GM12865 (cell line): ENCODE data around the gene SDC1.
"Not testable (repeated sequence)": the region's sequence is repeated elsewhere in the genome, so short reads cannot be mapped to it uniquely, and the experiment has no call there.

Experiments used
- DNase-seq: peaks from one replicate; pipeline ENCODE4 v3.0.0; 2010; ENCODE audit warnings: low read depth
- H3K4me3 ChIP-seq: 2 replicates; pipeline ENCODE4 v1.5.1; 2011; ENCODE audit warnings: mild to moderate bottlenecking, low read depth, low read length, control low read depth
- CTCF ChIP-seq: IDR thresholded peaks from 2 replicates; pipeline ENCODE4 v1.5.1; 2011; ENCODE audit warnings: low read length, control low read depth, low read depth, inconsistent platforms; ENCODE audit not compliant: insufficient read depth; ENCODE audit errors: missing control alignments

SDC1 gene

GRCh38 chr2:20235655-20236305 is 10.8 kb upstream of the SDC1 start:
- no peak for DNase-seq
- no peak for TF ChIP-seq CTCF
- no peak overlapping the region for H3K4me3 ChIP-seq

GRCh38 chr2:20234597-20234996 is 9.7 kb upstream of the SDC1 start:
- not testable (repeated sequence) for DNase-seq, H3K4me3 ChIP-seq

GRCh38 chr2:20232837-20233207 is 7.9 kb upstream of the SDC1 start:
- TF ChIP-seq CTCF, result no peak
- no peak overlapping the region for H3K4me3 ChIP-seq
- no peak for DNase-seq

GRCh38 chr2:20231598-20232026 is 6.7 kb upstream of the SDC1 start:
- TF ChIP-seq CTCF, result no peak
- no peak for DNase-seq
- no peak overlapping the region for H3K4me3 ChIP-seq

- TF ChIP-seq CTCF, result no peak
- H3K4me3 ChIP-seq, result no peak overlapping the region
- no peak for DNase-seq
Observed at GRCh38 chr2:20231159-20231558, 6.2 kb upstream of the SDC1 start.

- no peak for TF ChIP-seq CTCF
- no peak overlapping the region for H3K4me3 ChIP-seq
- no peak for DNase-seq
Observed at GRCh38 chr2:20230114-20230425, 5.1 kb upstream of the SDC1 start.

GRCh38 chr2:20229322-20230113 is 4.6 kb upstream of the SDC1 start:
- no peak overlapping the region for H3K4me3 ChIP-seq
- DNase-seq, result no peak
- TF ChIP-seq CTCF, result no peak
